Endodermal cell (in vitro differentiated cells): ENCODE results near the gene SUPT20HL1. TPM values are rescaled to one million over a fixed set of nuclear protein-coding genes. Genes with fewer than 3 reads are reported as not detected.

ENCODE experiments used
- DNase-seq: peaks from one replicate; pipeline ENCODE4 v3.0.0-alpha.2; 2017
- H3K27ac ChIP-seq: 2 replicates; pipeline ENCODE4 v1.5.1; 2013; ENCODE audit warnings: mild to moderate bottlenecking, low read depth, low read length, moderate library complexity
- H3K27me3 ChIP-seq: 2 replicates; pipeline ENCODE4 v1.6.1; 2013; ENCODE audit warnings: mild to moderate bottlenecking, low read length, moderate library complexity; ENCODE audit not compliant: insufficient read depth, control insufficient read depth, poor library complexity, severe bottlenecking
- H3K36me3 ChIP-seq: 2 replicates; pipeline ENCODE4 v1.7.0; 2013; ENCODE audit warnings: mild to moderate bottlenecking, low read length, moderate library complexity; ENCODE audit not compliant: control insufficient read depth, insufficient read depth
- H3K4me1 ChIP-seq: one replicate; pipeline ENCODE4 v1.7.0; 2013; ENCODE audit warnings: low read length; ENCODE audit not compliant: control insufficient read depth, insufficient read depth
- H3K4me3 ChIP-seq: 2 replicates; pipeline ENCODE4 v1.5.1; 2013; ENCODE audit warnings: mild to moderate bottlenecking, low read length, moderate library complexity
- H3K9ac ChIP-seq: 2 replicates; pipeline ENCODE4 v1.6.1; 2013; ENCODE audit warnings: mild to moderate bottlenecking, low read length, moderate library complexity; ENCODE audit not compliant: poor library complexity, severe bottlenecking; ENCODE audit errors: extremely low read depth
- H3K9me3 ChIP-seq: 2 replicates; pipeline ENCODE4 v1.6.1; 2013; ENCODE audit warnings: mild to moderate bottlenecking, low read length, moderate library complexity; ENCODE audit not compliant: control insufficient read depth
- H3K27ac Mint-ChIP-seq: 2 replicates; pipeline ENCODE4 v1.8.0; 2020; ENCODE audit warnings: mixed read lengths
- H3K27me3 Mint-ChIP-seq: 2 replicates; pipeline ENCODE4 v1.8.0; 2021; ENCODE audit warnings: mild to moderate bottlenecking, mixed read lengths; ENCODE audit not compliant: insufficient read depth
- H3K36me3 Mint-ChIP-seq: 2 replicates; pipeline ENCODE4 v1.8.0; 2020; ENCODE audit warnings: low read depth, mixed read lengths
- H3K4me1 Mint-ChIP-seq: 2 replicates; pipeline ENCODE4 v1.8.0; 2020; ENCODE audit warnings: mixed read lengths
- H3K4me3 Mint-ChIP-seq: 2 replicates; pipeline ENCODE4 v1.8.0; 2020; ENCODE audit warnings: mild to moderate bottlenecking, moderate library complexity, mixed read lengths
- H3K9me3 Mint-ChIP-seq: 2 replicates; pipeline ENCODE4 v1.8.0; 2020; ENCODE audit warnings: mild to moderate bottlenecking, mixed read lengths
- CTCF ChIP-seq: fragments of 200-600 bp; sonication (generic); conservative IDR thresholded peaks from 2 replicates; pipeline ENCODE4 v1.5.0; 2021; ENCODE audit warnings: antibody characterized with exemption, mild to moderate bottlenecking
- whole genome bisulfite sequencing, 2 experiments: methylation state at CpG; one replicate each; pipeline versions ENCODE4 v1.1.5 to v1.1.7; 2013; ENCODE audit warnings: missing lambda C conversion rate in 2 of 2, mixed read lengths in 1 of 2; ENCODE audit not compliant: insufficient coverage in 1 of 2, insufficient read length in 1 of 2; 5-methylcytosine and 5-hydroxymethylcytosine counted together
- total RNA-seq, 2 donors: library from RNA; stranded (reverse); fragmentation: NEBNext Ultra II Directional in 1 of 2; extraction: Animal tissue kit (Norgen Biotek cat#: 25700) in 1 of 2; gene quantifications; 2 replicates in 1 of 2; 3 replicates in 1 of 2; pipeline ENCODE4 v1.2.1, GENCODE V29; 2021

Gene SUPT20HL1
- total RNA-seq, 2 donors from 2014 or later = 0.09 TPM; not detected in 1

- no peak for DNase-seq
- Mint-ChIP-seq H3K9me3 (peaks cover 8% of the 10 kb centered on the region), H3K27ac (no peak overlapping the region), H3K36me3 (no peaks in the 10 kb centered on the region), H3K27me3 (no peaks in the 10 kb centered on the region), H3K4me1 (no peaks in the 10 kb centered on the region), H3K4me3 (no peak overlapping the region)
- no peaks in the 10 kb centered on the region for H3K27me3 ChIP-seq
- no peak overlapping the region for H3K27ac ChIP-seq
- no peaks in the 10 kb centered on the region for H3K4me1 ChIP-seq
- WGBS, 2 experiments = 100% methylated on average over 1 of the region's 1 CpG; no CpG with 5 or more reads in 1 of the 2 experiments
- no peaks in the 10 kb centered on the region for H3K9me3 ChIP-seq
- H3K36me3 ChIP-seq = no peaks in the 10 kb centered on the region
- TF ChIP-seq CTCF = no peak
- H3K9ac ChIP-seq = no peak overlapping the region
- H3K4me3 ChIP-seq = no peak overlapping the region
These were observed 27.1 kb upstream of the SUPT20HL1 start for GRCh38 chrX:24333371-24333770.

- no peaks in the 10 kb centered on the region for H3K4me1 Mint-ChIP-seq
- no peak overlapping the region for H3K4me3 Mint-ChIP-seq
- Histone ChIP-seq H3K4me1 (no peaks in the 10 kb centered on the region), H3K4me3 (no peak overlapping the region), H3K27ac (no peak overlapping the region), H3K9me3 (no peaks in the 10 kb centered on the region), H3K36me3 (no peaks in the 10 kb centered on the region), H3K9ac (no peak overlapping the region), H3K27me3 (no peaks in the 10 kb centered on the region)
- DNase-seq = no peak
- H3K27me3 Mint-ChIP-seq = no peaks in the 10 kb centered on the region
- H3K27ac Mint-ChIP-seq = no peak overlapping the region
- TF ChIP-seq CTCF = no peak
- peaks cover 8% of the 10 kb centered on the region for H3K9me3 Mint-ChIP-seq
- H3K36me3 Mint-ChIP-seq = no peaks in the 10 kb centered on the region
These were observed 26.0 kb upstream of the SUPT20HL1 start for GRCh38 chrX:24334461-24334860.

- no peak overlapping the region for H3K27ac Mint-ChIP-seq
- no peaks in the 10 kb centered on the region for H3K36me3 Mint-ChIP-seq
- H3K9me3 Mint-ChIP-seq = peaks cover 8% of the 10 kb centered on the region
- no peak overlapping the region for H3K27ac ChIP-seq
- H3K36me3 ChIP-seq = no peaks in the 10 kb centered on the region
- no peak for TF ChIP-seq CTCF
- 100% methylated on average over 1 of the region's 1 CpG; no CpG with 5 or more reads in 1 of the 2 experiments for WGBS, 2 experiments
- H3K27me3 ChIP-seq = no peaks in the 10 kb centered on the region
- peaks cover 5% of the 10 kb centered on the region for H3K27me3 Mint-ChIP-seq
- no peaks in the 10 kb centered on the region for H3K4me1 ChIP-seq
- no peak for DNase-seq
- no peak overlapping the region for H3K9ac ChIP-seq
- H3K9me3 ChIP-seq = no peaks in the 10 kb centered on the region
- no peak overlapping the region for H3K4me3 Mint-ChIP-seq
- no peak overlapping the region for H3K4me3 ChIP-seq
- H3K4me1 Mint-ChIP-seq = no peaks in the 10 kb centered on the region
These were observed 24.6 kb upstream of the SUPT20HL1 start for GRCh38 chrX:24335871-24336270.
